OCI-LY7 (cell line): Measurements from ENCODE around the gene CLASP2. TPM values are rescaled to one million over a fixed set of nuclear protein-coding genes. Genes with fewer than 3 reads are reported as not detected.

Source experiments
- BruUV-seq: library from RNA; stranded (reverse); fragments of 400-500 nt; replicated peaks from 2 replicates; lab custom pipeline; 2021; lab: Mats Ljungman, UMichigan
- CTCF ChIA-PET: fragments of 300-600 bp; sonication (Branson Sonifier 250); formaldehyde crosslinking; loops from one replicate; lab custom pipeline; 2022; ENCODE audit warnings: antibody characterized with exemption; ENCODE audit not compliant: unreplicated experiment; lab: Charles Lee
- POLR2A ChIA-PET: fragments of 300-600 bp; sonication (Branson Sonifier 250); formaldehyde crosslinking; loops from one replicate; lab custom pipeline; 2022; ENCODE audit warnings: antibody characterized with exemption; lab: Charles Lee
- DNase-seq: peaks from one replicate; pipeline ENCODE4 v3.0.0-alpha.2; 2015; ENCODE audit warnings: low spot score
- H2AFZ ChIP-seq: fragments of 200-600 bp; sonication (generic), shearing (Covaris generic); 2 replicates; pipeline ENCODE4 v1.6.1; 2014; ENCODE audit warnings: mild to moderate bottlenecking, antibody characterized with exemption, low read length, moderate library complexity
- H3K27ac ChIP-seq: fragments of 200-600 bp; sonication (generic); 2 replicates; pipeline ENCODE4 v1.5.1; 2014; ENCODE audit warnings: mixed run types, low read depth, mild to moderate bottlenecking, moderate library complexity, low read length, inconsistent platforms; ENCODE audit not compliant: poor library complexity, severe bottlenecking
- H3K36me3 ChIP-seq: fragments of 200-600 bp; sonication (generic); 2 replicates; pipeline ENCODE4 v1.6.1; 2014; ENCODE audit warnings: mild to moderate bottlenecking, antibody characterized with exemption, low read length, moderate library complexity, mixed read lengths; ENCODE audit not compliant: insufficient read depth
- H3K4me1 ChIP-seq: fragments of 200-600 bp; sonication (generic); 2 replicates; pipeline ENCODE4 v1.5.1; 2014; ENCODE audit warnings: mild to moderate bottlenecking, low read length; ENCODE audit not compliant: insufficient read depth, poor library complexity, severe bottlenecking
- H3K4me2 ChIP-seq: fragments of 200-600 bp; sonication (generic); 2 replicates; pipeline ENCODE4 v1.6.1; 2014; ENCODE audit warnings: mild to moderate bottlenecking, low read length
- H3K4me3 ChIP-seq: fragments of 200-600 bp; sonication (generic); 2 replicates; pipeline ENCODE4 v1.5.1; 2014; ENCODE audit warnings: mild to moderate bottlenecking, low read depth, low read length; ENCODE audit not compliant: poor library complexity, severe bottlenecking
- H3K79me2 ChIP-seq: fragments of 200-600 bp; sonication (generic); 2 replicates; pipeline ENCODE4 v1.6.1; 2016; ENCODE audit warnings: low read depth, mild to moderate bottlenecking, low read length, moderate library complexity, mixed read lengths; ENCODE audit not compliant: insufficient read depth
- H3K9me2 ChIP-seq: fragments of 200-600 bp; sonication (generic); 2 replicates; pipeline ENCODE4 v1.6.1; 2016; ENCODE audit warnings: mild to moderate bottlenecking, low read length, mixed read lengths; ENCODE audit not compliant: insufficient read depth
- H3K9me3 ChIP-seq: fragments of 200-600 bp; sonication (generic); 2 replicates; pipeline ENCODE4 v1.6.1; 2014; ENCODE audit warnings: mild to moderate bottlenecking, mixed run types, low read length, mixed read lengths
- H4K20me1 ChIP-seq: fragments of 200-600 bp; sonication (generic); 2 replicates; pipeline ENCODE4 v1.6.1; 2014; ENCODE audit warnings: mild to moderate bottlenecking, antibody characterized with exemption, low read length, moderate library complexity, mixed read lengths; ENCODE audit not compliant: insufficient read depth
- CTCF ChIP-seq: fragments of 200-600 bp; sonication (generic); conservative IDR thresholded peaks from 2 replicates; pipeline ENCODE4 v1.5.1; 2014; ENCODE audit warnings: mild to moderate bottlenecking, antibody characterized with exemption, low read length, moderate library complexity, mixed read lengths
- EZH2phosphoT487 ChIP-seq: fragments of 200-600 bp; sonication (generic); IDR thresholded peaks from 2 replicates; pipeline ENCODE4 v1.6.1; 2018; ENCODE audit warnings: low read depth, borderline replicate concordance, mild to moderate bottlenecking, mixed run types, antibody characterized with exemption, low read length, moderate library complexity, mixed read lengths
- intact Hi-C: fragments of 100-400 bp; cut with micrococcal nuclease; formaldehyde crosslinking; loops from one replicate; pipeline ENCODE4 v1.10.0; 2022; ENCODE audit not compliant: unreplicated experiment
- total RNA-seq, 2 experiments: library from RNA; depleted of rRNA in 1 of 2; stranded (reverse); fragments of >200 nt in 1 of 2; shearing (Covaris generic) in 1 of 2; gene quantifications; 2 replicates each; pipeline ENCODE4 v1.2.3, GENCODE V29; 2014 to 2022

The CLASP2 gene
- total RNA-seq, 2 experiments from 2014 or later, result 95.5 to 99.1 TPM

GRCh38 chr3:33579840-33580239 lies 138.2 kb downstream of the CLASP2 start:
- intact Hi-C loops, result no loop called here
- TF ChIP-seq EZH2phosphoT487, result no peak
- no peak for TF ChIP-seq CTCF
- Histone ChIP-seq H3K79me2 (no peaks in the 10 kb centered on the region), H3K4me2 (no peak overlapping the region), H3K4me3 (no peak overlapping the region), H3K36me3 (peaks cover 42% of the 10 kb centered on the region), H3K27ac (no peak overlapping the region), H3K4me1 (no peaks in the 10 kb centered on the region), H4K20me1 (no peaks in the 10 kb centered on the region), H3K9me2 (no peaks in the 10 kb centered on the region), H2AFZ (no peak overlapping the region), H3K9me3 (no peaks in the 10 kb centered on the region)
- no peak for DNase-seq
- POLR2A ChIA-PET, result no interaction called here
- CTCF ChIA-PET, result no interaction called here
- BruUV-seq, result no TSS peak

GRCh38 chr3:33579178-33579510 lies 138.9 kb downstream of the CLASP2 start:
- Histone ChIP-seq H3K79me2 (no peaks in the 10 kb centered on the region), H3K9me3 (no peaks in the 10 kb centered on the region), H3K27ac (no peak overlapping the region), H3K9me2 (no peaks in the 10 kb centered on the region), H3K4me3 (no peak overlapping the region), H3K4me2 (no peak overlapping the region), H3K4me1 (no peaks in the 10 kb centered on the region), H4K20me1 (no peaks in the 10 kb centered on the region), H2AFZ (no peak overlapping the region), H3K36me3 (peaks cover 42% of the 10 kb centered on the region)
- ChIA-PET CTCF (no interaction called here), POLR2A (no interaction called here)
- DNase-seq, result no peak
- intact Hi-C loops, result no loop called here
- no TSS peak for BruUV-seq
- TF ChIP-seq CTCF (no peak), EZH2phosphoT487 (no peak)

GRCh38 chr3:33578325-33579177 lies 139.5 kb downstream of the CLASP2 start:
- DNase-seq, result no peak
- Histone ChIP-seq H2AFZ (no peak overlapping the region), H3K4me3 (no peak overlapping the region), H3K36me3 (peaks cover 43% of the 10 kb centered on the region), H4K20me1 (no peaks in the 10 kb centered on the region), H3K9me2 (no peaks in the 10 kb centered on the region), H3K79me2 (no peaks in the 10 kb centered on the region), H3K27ac (no peak overlapping the region), H3K4me2 (no peak overlapping the region), H3K9me3 (no peaks in the 10 kb centered on the region), H3K4me1 (no peaks in the 10 kb centered on the region)
- POLR2A ChIA-PET, result no interaction called here
- TF ChIP-seq CTCF (no peak), EZH2phosphoT487 (no peak)
- no TSS peak for BruUV-seq
- intact Hi-C loops, result no loop called here
- CTCF ChIA-PET, result no interaction called here
